GM18505 (cell line): ENCODE results near the gene WAC.
"Not testable (repeated sequence)": the region's sequence is repeated elsewhere in the genome, so short reads cannot be mapped to it uniquely, and the experiment has no call there.

Experiments used
- ATAC-seq: cut with Tn5 transposase; IDR thresholded peaks from one replicate; pipeline ENCODE4 v1.9.1; 2021; ENCODE audit not compliant: unreplicated experiment
- POLR2A ChIP-seq: IDR thresholded peaks from 4 replicates; pipeline ENCODE4 v1.6.1; 2011; ENCODE audit warnings: borderline replicate concordance; ENCODE audit not compliant: insufficient read depth, insufficient read length; ENCODE audit errors: extremely low read depth

Gene WAC

GRCh38 chr10:28505359-28505959 is 27.5 kb upstream of the WAC start:
- no peak for TF ChIP-seq POLR2A
- ATAC-seq: no peak

- no peak for ATAC-seq
- no peak for TF ChIP-seq POLR2A
Observed at GRCh38 chr10:28508304-28508925, 24.5 kb upstream of the WAC start.

GRCh38 chr10:28509286-28509685 is 23.6 kb upstream of the WAC start:
- no peak for ATAC-seq
- TF ChIP-seq POLR2A: no peak

- no peak for ATAC-seq
- TF ChIP-seq POLR2A: no peak
Observed at GRCh38 chr10:28514648-28515047, 18.3 kb upstream of the WAC start.

GRCh38 chr10:28520346-28520745 is 12.6 kb upstream of the WAC start:
- no peak for TF ChIP-seq POLR2A
- ATAC-seq: no peak

- ATAC-seq: not testable (repeated sequence)
Observed at GRCh38 chr10:28520828-28521227, 12.1 kb upstream of the WAC start.

- not testable (repeated sequence) for ATAC-seq
Observed at GRCh38 chr10:28521961-28522360, 11.0 kb upstream of the WAC start.

GRCh38 chr10:28523725-28524252 is 9.1 kb upstream of the WAC start:
- no peak for ATAC-seq
- TF ChIP-seq POLR2A: no peak

- TF ChIP-seq POLR2A: no peak
- ATAC-seq: no peak
Observed at GRCh38 chr10:28530751-28531150, 2.2 kb upstream of the WAC start.

GRCh38 chr10:28533186-28533564 is 257 bp downstream of the WAC start:
- TF ChIP-seq POLR2A: no peak
- ATAC-seq: peak; percentile 2

- ATAC-seq: peak; percentile 18
- TF ChIP-seq POLR2A: no peak
Observed at GRCh38 chr10:28533571-28534304, 820 bp downstream of the WAC start.

GRCh38 chr10:28535846-28536245 is 2.9 kb downstream of the WAC start:
- ATAC-seq: no peak
- no peak for TF ChIP-seq POLR2A

GRCh38 chr10:28538595-28538994 is 5.7 kb downstream of the WAC start:
- TF ChIP-seq POLR2A: no peak
- ATAC-seq: no peak

GRCh38 chr10:28540145-28540544 is 7.2 kb downstream of the WAC start:
- ATAC-seq: no peak
- no peak for TF ChIP-seq POLR2A
